ENCODE results near the gene AGAP3. TPM values are rescaled to one million over a fixed set of nuclear protein-coding genes. Genes with fewer than 3 reads are reported as not detected.
A peak's percentile ranks its signal among the peaks of the same experiment; 100 is the strongest.

Gene AGAP3
- total and polyA plus RNA-seq, 2 donors from 2014 or later = 35.8 to 64.4 TPM

- no peak for FAIRE-seq
- peaks cover 0 to 8% (median 0%) of the 10 kb centered on the region in 3 donors for H3K4me1 ChIP-seq (ENCODE audit: control insufficient read depth in 2 of 3, insufficient read depth in 2 of 3, low read depth in 1 of 3, low read length in 3 of 3)
- no peaks in the 10 kb centered on the region for H3K36me3 ChIP-seq (ENCODE audit: control insufficient read depth in 2 of 3, insufficient read depth in 3 of 3, low read length in 3 of 3)
- no peak overlapping the region for H3K27ac ChIP-seq (ENCODE audit: low read depth in 2 of 2, low read length in 2 of 2)
- intact Hi-C loops (cut with DNase I) = no loop called here
- peaks cover 53% of the 10 kb centered on the region for H3K27me3 ChIP-seq (ENCODE audit: control insufficient read depth, insufficient read depth, low read length)
- TF ChIP-seq CTCF (IDR thresholded peaks at IDR 0.05; ENCODE audit: borderline replicate concordance, extremely low read depth, insufficient read depth) = no peak
- no peak overlapping the region for H3K4me3 ChIP-seq (ENCODE audit: low read length in 3 of 3)
- no peak overlapping the region for H3K9ac ChIP-seq (ENCODE audit: low read length in 3 of 3)
- peak in 2 of 5 donors; percentile 22 to 52 for DNase-seq
- no peaks in the 10 kb centered on the region for H3K9me3 ChIP-seq (ENCODE audit: control insufficient read depth in 2 of 3, insufficient read depth in 1 of 3, low read length in 3 of 3)
Measured at GRCh38 chr7:151166629-151167196, 80.4 kb downstream of the AGAP3 start.

- Histone ChIP-seq H3K9ac (ENCODE audit: low read length in 3 of 3) (no peak within 1 kb of the TSS), H3K27me3 (ENCODE audit: control insufficient read depth, insufficient read depth, low read length) (peaks cover 53% of the 10 kb centered on the region), H3K36me3 (ENCODE audit: control insufficient read depth in 2 of 3, insufficient read depth in 3 of 3, low read length in 3 of 3) (no peaks in the 10 kb centered on the region), H3K27ac (ENCODE audit: low read depth in 2 of 2, low read length in 2 of 2) (no peak within 1 kb of the TSS), H3K4me1 (ENCODE audit: control insufficient read depth in 2 of 3, insufficient read depth in 2 of 3, low read depth in 1 of 3, low read length in 3 of 3) (peaks cover 0 to 8% (median 0%) of the 10 kb centered on the region in 3 donors), H3K4me3 (ENCODE audit: low read length in 3 of 3) (no peak within 1 kb of the TSS), H3K9me3 (ENCODE audit: control insufficient read depth in 2 of 3, insufficient read depth in 1 of 3, low read length in 3 of 3) (no peaks in the 10 kb centered on the region)
- TF ChIP-seq CTCF (IDR thresholded peaks at IDR 0.05; ENCODE audit: borderline replicate concordance, extremely low read depth, insufficient read depth) = peak; percentile 0
- intact Hi-C loops (cut with DNase I) = no loop called here
- FAIRE-seq (no peak), DNase-seq (peak in 4 of 5 donors; percentile 70 to 81 (median 72))
Measured at GRCh38 chr7:151167197-151167961, 81.1 kb downstream of the AGAP3 start, which contains the start of gene GBX1. Gene GBX1 (minus strand): TSS chr7:151167694. CDS start chr7:151167548, 146 bp downstream.

GRCh38 chr7:151168003-151168786 lies 81.9 kb downstream of the AGAP3 start:
- Histone ChIP-seq H3K9me3 (ENCODE audit: control insufficient read depth in 2 of 3, insufficient read depth in 1 of 3, low read length in 3 of 3) (no peaks in the 10 kb centered on the region), H3K27me3 (ENCODE audit: control insufficient read depth, insufficient read depth, low read length) (peaks cover 50% of the 10 kb centered on the region), H3K4me3 (ENCODE audit: low read length in 3 of 3) (no peak overlapping the region), H3K9ac (ENCODE audit: low read length in 3 of 3) (no peak overlapping the region), H3K36me3 (ENCODE audit: control insufficient read depth in 2 of 3, insufficient read depth in 3 of 3, low read length in 3 of 3) (no peaks in the 10 kb centered on the region), H3K27ac (ENCODE audit: low read depth in 2 of 2, low read length in 2 of 2) (no peak overlapping the region), H3K4me1 (ENCODE audit: control insufficient read depth in 2 of 3, insufficient read depth in 2 of 3, low read depth in 1 of 3, low read length in 3 of 3) (peaks cover 0 to 8% (median 0%) of the 10 kb centered on the region in 3 donors)
- intact Hi-C loops (cut with DNase I) = no loop called here
- peak; percentile 46 for TF ChIP-seq CTCF (IDR thresholded peaks at IDR 0.05; ENCODE audit: borderline replicate concordance, extremely low read depth, insufficient read depth)
- FAIRE-seq (no peak), DNase-seq (peak in 4 of 5 donors; percentile 44 to 70 (median 52))
